ACC112 (cell line): Measurements from ENCODE around the gene TRPC4AP.

Experiments used
- H2AFZ ChIP-seq: fragments of 200-600 bp; sonication (generic); one replicate; pipeline ENCODE4 v1.6.0; 2017; ENCODE audit warnings: antibody characterized with exemption, low read length; ENCODE audit not compliant: unreplicated experiment
- H3K27ac ChIP-seq: fragments of 200-600 bp; sonication (generic); 2 replicates; pipeline ENCODE4 v1.5.1; 2014; ENCODE audit warnings: low read depth, mild to moderate bottlenecking, antibody characterized with exemption, low read length, moderate library complexity
- H3K27me3 ChIP-seq: fragments of 200-600 bp; sonication (generic); 2 replicates; pipeline ENCODE4 v1.6.1; 2014; ENCODE audit warnings: mild to moderate bottlenecking, antibody characterized with exemption, low read length, moderate library complexity, mixed read lengths; ENCODE audit not compliant: insufficient read depth
- H3K36me3 ChIP-seq: fragments of 200-600 bp; sonication (generic); 2 replicates; pipeline ENCODE4 v1.6.1; 2016; ENCODE audit warnings: mild to moderate bottlenecking, antibody characterized with exemption, low read length, moderate library complexity, mixed read lengths; ENCODE audit not compliant: insufficient read depth
- H3K4me1 ChIP-seq: fragments of 200-600 bp; sonication (generic); one replicate; pipeline ENCODE4 v1.6.1; 2016; ENCODE audit warnings: low read length, mixed read lengths; ENCODE audit not compliant: insufficient read depth, unreplicated experiment, control insufficient read depth
- H3K4me3 ChIP-seq: fragments of 200-600 bp; sonication (generic); 2 replicates; pipeline ENCODE4 v1.5.1; 2014; ENCODE audit warnings: mild to moderate bottlenecking, low read depth, low read length
- H3K79me2 ChIP-seq: fragments of 200-600 bp; sonication (generic); one replicate; pipeline ENCODE4 v1.6.0; 2016; ENCODE audit warnings: low read length; ENCODE audit not compliant: control insufficient read depth, unreplicated experiment, insufficient read depth

Gene TRPC4AP

GRCh38 chr20:35002426-35003210 lies 90.0 kb downstream of the TRPC4AP start:
- Histone ChIP-seq H3K4me1 (no peaks in the 10 kb centered on the region), H3K36me3 (peaks cover 20% of the 10 kb centered on the region; the same call in 1 of the 2 replicates), H3K27ac (no peak overlapping the region)

GRCh38 chr20:35001596-35002362 lies 90.8 kb downstream of the TRPC4AP start:
- H3K36me3 ChIP-seq, result peaks cover 14% of the 10 kb centered on the region; the same call in 1 of the 2 replicates
- no peak overlapping the region for H3K4me3 ChIP-seq
- H3K4me1 ChIP-seq, result no peaks in the 10 kb centered on the region
- H3K27ac ChIP-seq, result no peak overlapping the region
- no peaks in the 10 kb centered on the region for H3K27me3 ChIP-seq
- H3K79me2 ChIP-seq, result no peaks in the 10 kb centered on the region
- H2AFZ ChIP-seq, result no peak overlapping the region

More at GRCh38 chr20:35002426-35003210, 90.0 kb downstream of the TRPC4AP start:
- no peaks in the 10 kb centered on the region for H3K79me2 ChIP-seq
- H3K4me3 ChIP-seq, result no peak overlapping the region
- no peaks in the 10 kb centered on the region for H3K27me3 ChIP-seq
- no peak overlapping the region for H2AFZ ChIP-seq

- peaks cover 10% of the 10 kb centered on the region; the same call in 1 of the 2 replicates for H3K36me3 ChIP-seq
- no peak overlapping the region for H2AFZ ChIP-seq
- H3K4me3 ChIP-seq, result no peak overlapping the region
- no peak overlapping the region for H3K27ac ChIP-seq
- no peaks in the 10 kb centered on the region for H3K79me2 ChIP-seq
- H3K4me1 ChIP-seq, result no peaks in the 10 kb centered on the region
- H3K27me3 ChIP-seq, result no peaks in the 10 kb centered on the region
Measured at GRCh38 chr20:35000922-35001595, 91.5 kb downstream of the TRPC4AP start.

- Histone ChIP-seq H3K27ac (no peak overlapping the region), H3K79me2 (no peaks in the 10 kb centered on the region), H2AFZ (no peak overlapping the region), H3K4me3 (no peak overlapping the region), H3K27me3 (no peaks in the 10 kb centered on the region), H3K36me3 (peaks cover 10% of the 10 kb centered on the region; the same call in 1 of the 2 replicates), H3K4me1 (no peaks in the 10 kb centered on the region)
Measured at GRCh38 chr20:35000311-35000921, 92.2 kb downstream of the TRPC4AP start.

GRCh38 chr20:34999782-35000181 lies 92.8 kb downstream of the TRPC4AP start:
- Histone ChIP-seq H3K79me2 (no peaks in the 10 kb centered on the region), H3K4me1 (no peaks in the 10 kb centered on the region), H3K27ac (no peak overlapping the region), H3K36me3 (peaks cover 10% of the 10 kb centered on the region; the same call in 1 of the 2 replicates), H3K4me3 (no peak overlapping the region), H2AFZ (no peak overlapping the region), H3K27me3 (no peaks in the 10 kb centered on the region)

- H3K4me1 ChIP-seq, result no peaks in the 10 kb centered on the region
- no peaks in the 10 kb centered on the region for H3K79me2 ChIP-seq
- H3K4me3 ChIP-seq, result no peak overlapping the region
- no peak overlapping the region for H2AFZ ChIP-seq
- peaks cover 6% of the 10 kb centered on the region; the same call in 1 of the 2 replicates for H3K36me3 ChIP-seq
- H3K27me3 ChIP-seq, result no peaks in the 10 kb centered on the region
- no peak overlapping the region for H3K27ac ChIP-seq
Measured at GRCh38 chr20:34999021-34999451, 93.6 kb downstream of the TRPC4AP start.

GRCh38 chr20:34998331-34998950 lies 94.2 kb downstream of the TRPC4AP start:
- Histone ChIP-seq H3K27me3 (no peaks in the 10 kb centered on the region), H3K27ac (no peak overlapping the region), H3K36me3 (0 out of 2 replicates have a peak, but pooled peaks cover 6% of the 10 kb centered on the region), H3K4me1 (no peaks in the 10 kb centered on the region), H2AFZ (no peak overlapping the region), H3K4me3 (no peak overlapping the region), H3K79me2 (no peaks in the 10 kb centered on the region)

- Histone ChIP-seq H3K4me1 (no peaks in the 10 kb centered on the region), H3K27me3 (no peaks in the 10 kb centered on the region), H2AFZ (no peak overlapping the region), H3K36me3 (0 out of 2 replicates have a peak, but pooled peaks cover 6% of the 10 kb centered on the region), H3K4me3 (no peak overlapping the region), H3K27ac (no peak overlapping the region), H3K79me2 (no peaks in the 10 kb centered on the region)
Measured at GRCh38 chr20:34997774-34998173, 94.8 kb downstream of the TRPC4AP start.

GRCh38 chr20:34997131-34997561 lies 95.5 kb downstream of the TRPC4AP start:
- no peaks in the 10 kb centered on the region for H3K79me2 ChIP-seq
- H3K27ac ChIP-seq, result no peak overlapping the region
- H3K27me3 ChIP-seq, result no peaks in the 10 kb centered on the region
- no peak overlapping the region for H2AFZ ChIP-seq
- H3K36me3 ChIP-seq, result 0 out of 2 replicates have a peak, but pooled peaks cover 6% of the 10 kb centered on the region
- no peaks in the 10 kb centered on the region for H3K4me1 ChIP-seq
- H3K4me3 ChIP-seq, result no peak overlapping the region
